H9 (cell line): Measurements from ENCODE around the gene COX7A2L. TPM values are rescaled to one million over a fixed set of nuclear protein-coding genes. Genes with fewer than 3 reads are reported as not detected.

ENCODE experiments used
- DNase-seq: peaks from one replicate; pipeline ENCODE4 v3.0.0-alpha.2; 2017
- H2AFZ ChIP-seq: one replicate; pipeline ENCODE4 v1.6.1; 2013; ENCODE audit warnings: mild to moderate bottlenecking, low read length, control low read depth, moderate library complexity
- H2AK5ac ChIP-seq: 2 replicates; pipeline ENCODE4 v1.6.1; 2013; ENCODE audit warnings: low read length, control low read depth, mixed read lengths; ENCODE audit not compliant: insufficient read length
- H2BK120ac ChIP-seq: one replicate; pipeline ENCODE4 v1.6.1; 2013; ENCODE audit warnings: low read depth, mild to moderate bottlenecking, low read length, control low read depth, inconsistent platforms; ENCODE audit not compliant: poor library complexity, severe bottlenecking
- H2BK12ac ChIP-seq: 2 replicates; pipeline ENCODE4 v1.6.1; 2013; ENCODE audit warnings: low read length, control low read depth, mixed read lengths, low read depth; ENCODE audit not compliant: insufficient read length
- H2BK15ac ChIP-seq: 2 replicates; pipeline ENCODE4 v1.6.1; 2013; ENCODE audit warnings: low read depth, low read length, control low read depth
- H2BK20ac ChIP-seq: one replicate; pipeline ENCODE4 v1.6.1; 2013; ENCODE audit warnings: low read depth, mild to moderate bottlenecking, low read length, control low read depth, inconsistent platforms; ENCODE audit not compliant: poor library complexity, severe bottlenecking
- H2BK5ac ChIP-seq: 2 replicates; pipeline ENCODE4 v1.6.1; 2013; ENCODE audit warnings: low read length, control low read depth, mixed read lengths; ENCODE audit not compliant: insufficient read length
- H3K14ac ChIP-seq: 2 replicates; pipeline ENCODE4 v1.6.1; 2013; ENCODE audit warnings: low read length, control low read depth; ENCODE audit not compliant: insufficient read depth
- H3K18ac ChIP-seq: 2 replicates; pipeline ENCODE4 v1.6.1; 2013; ENCODE audit warnings: low read depth, mild to moderate bottlenecking, mixed read lengths, low read length, control low read depth; ENCODE audit not compliant: insufficient read length
- H3K23ac ChIP-seq: 2 replicates; pipeline ENCODE4 v1.6.1; 2013; ENCODE audit warnings: low read length, control low read depth, mixed read lengths, low read depth; ENCODE audit not compliant: insufficient read length
- H3K23me2 ChIP-seq: 2 replicates; pipeline ENCODE4 v1.6.1; 2013; ENCODE audit warnings: low read depth, mild to moderate bottlenecking, mixed read lengths, low read length, control low read depth; ENCODE audit not compliant: insufficient read length, poor library complexity, severe bottlenecking
- H3K27ac ChIP-seq: 2 replicates; pipeline ENCODE4 v1.5.1; 2013; ENCODE audit warnings: low read length, control low read depth, mixed read lengths, low read depth; ENCODE audit not compliant: insufficient read length
- H3K27me3 ChIP-seq: 2 replicates; pipeline ENCODE4 v1.6.1; 2013; ENCODE audit warnings: low read length, control low read depth, inconsistent platforms; ENCODE audit not compliant: insufficient read depth
- H3K4ac ChIP-seq: 2 replicates; pipeline ENCODE4 v1.6.1; 2013; ENCODE audit warnings: low read depth, mild to moderate bottlenecking, control low read depth, inconsistent platforms, low read length, moderate library complexity
- H3K4me1 ChIP-seq: 2 replicates; pipeline ENCODE4 v1.6.1; 2013; ENCODE audit warnings: low read length, control low read depth, inconsistent platforms; ENCODE audit not compliant: insufficient read depth
- H3K4me2 ChIP-seq: 2 replicates; pipeline ENCODE4 v1.6.1; 2013; ENCODE audit warnings: low read length, control low read depth, mixed read lengths; ENCODE audit not compliant: insufficient read length, insufficient read depth
- H3K56ac ChIP-seq: 2 replicates; pipeline ENCODE4 v1.6.1; 2013; ENCODE audit warnings: low read depth, mild to moderate bottlenecking, mixed read lengths, low read length, control low read depth; ENCODE audit not compliant: insufficient read length
- H3K79me1 ChIP-seq: 2 replicates; pipeline ENCODE4 v1.6.1; 2013; ENCODE audit warnings: low read depth, mild to moderate bottlenecking, moderate library complexity, low read length, control low read depth, inconsistent platforms; ENCODE audit not compliant: insufficient read depth, poor library complexity, severe bottlenecking
- H3K79me2 ChIP-seq: 2 replicates; pipeline ENCODE4 v1.6.1; 2013; ENCODE audit warnings: low read length, control low read depth, inconsistent platforms; ENCODE audit not compliant: insufficient read depth
- H3K9ac ChIP-seq: 2 replicates; pipeline ENCODE4 v1.6.1; 2013; ENCODE audit warnings: low read length, control low read depth, mixed read lengths; ENCODE audit not compliant: insufficient read length; ENCODE audit errors: extremely low read depth
- H3K9me3 ChIP-seq: one replicate; pipeline ENCODE4 v1.6.1; 2013; ENCODE audit warnings: low read depth, low read length, inconsistent platforms; ENCODE audit not compliant: control insufficient read depth
- H3T11ph ChIP-seq: one replicate; pipeline ENCODE4 v1.6.1; 2013; ENCODE audit warnings: mild to moderate bottlenecking, low read length, control low read depth, inconsistent platforms
- H4K20me1 ChIP-seq: one replicate; pipeline ENCODE4 v1.6.1; 2013; ENCODE audit not compliant: control insufficient read depth, insufficient read length, insufficient read depth
- H4K5ac ChIP-seq: 2 replicates; pipeline ENCODE4 v1.6.1; 2013; ENCODE audit warnings: low read depth, mild to moderate bottlenecking, mixed read lengths, low read length, control low read depth; ENCODE audit not compliant: insufficient read length
- H4K8ac ChIP-seq: replicated peaks from 2 replicates; pipeline ENCODE4 v1.6.1; 2013; ENCODE audit warnings: low read length, control low read depth, mixed read lengths, low read depth; ENCODE audit not compliant: insufficient read length
- H4K91ac ChIP-seq: 2 replicates; pipeline ENCODE4 v1.6.1; 2013; ENCODE audit warnings: low read depth, mild to moderate bottlenecking, moderate library complexity, mixed read lengths, low read length, control low read depth; ENCODE audit not compliant: insufficient read length
- H3K27ac Mint-ChIP-seq, 3 experiments: 2 replicates in 2 of 3; 3 replicates in 1 of 3; pipeline ENCODE4 v1.8.0; 2020 to 2021; ENCODE audit warnings: mixed read lengths in 3 of 3, mild to moderate bottlenecking in 1 of 3, moderate library complexity in 1 of 3
- H3K27me3 Mint-ChIP-seq: 2 replicates; pipeline ENCODE4 v1.8.0; 2021; ENCODE audit warnings: low read depth, mild to moderate bottlenecking, moderate library complexity, mixed read lengths
- H3K36me3 Mint-ChIP-seq, 3 experiments: 2 replicates in 2 of 3; 3 replicates in 1 of 3; pipeline ENCODE4 v1.8.0; 2020 to 2021; ENCODE audit warnings: low read depth in 3 of 3, mixed read lengths in 3 of 3; ENCODE audit not compliant: insufficient read depth in 1 of 3
- H3K4me1 Mint-ChIP-seq, 2 experiments: 2 replicates each; pipeline ENCODE4 v1.8.0; 2020; ENCODE audit warnings: mixed read lengths in 2 of 2
- H3K4me3 Mint-ChIP-seq, 2 experiments: 2 replicates in 1 of 2; 3 replicates in 1 of 2; pipeline ENCODE4 v1.8.0; 2020 to 2021; ENCODE audit warnings: mild to moderate bottlenecking in 2 of 2, mixed read lengths in 2 of 2, moderate library complexity in 1 of 2
- H3K9me3 Mint-ChIP-seq, 2 experiments: 2 replicates in 1 of 2; 3 replicates in 1 of 2; pipeline ENCODE4 v1.8.0; 2020; ENCODE audit warnings: mild to moderate bottlenecking in 2 of 2, mixed read lengths in 2 of 2, moderate library complexity in 1 of 2
- WGBS: extraction: QIAGEN DNeasy Blood & Tissue Kit; methylation state at CpG from one replicate; pipeline ENCODE4 v1.1.7; 2013; ENCODE audit warnings: missing lambda C conversion rate, low lambda C conversion rate, mixed read lengths; ENCODE audit not compliant: insufficient read length; ENCODE audit errors: extremely low coverage; 5-methylcytosine and 5-hydroxymethylcytosine counted together
- total RNA-seq: library from RNA; stranded (reverse); gene quantifications from 2 replicates; pipeline ENCODE4 v1.2.1, GENCODE V29; 2021
- TF ChIP-seq, protein P1 (sequence below): fragments of 200-600 bp; sonication (generic); conservative IDR thresholded peaks from 3 replicates; pipeline ENCODE4 v1.8.0; 2021; ENCODE audit warnings: antibody characterized with exemption, mild to moderate bottlenecking

COX7A2L gene
- total RNA-seq, 1 experiment from 2014 or later: 102 TPM

DNA sequence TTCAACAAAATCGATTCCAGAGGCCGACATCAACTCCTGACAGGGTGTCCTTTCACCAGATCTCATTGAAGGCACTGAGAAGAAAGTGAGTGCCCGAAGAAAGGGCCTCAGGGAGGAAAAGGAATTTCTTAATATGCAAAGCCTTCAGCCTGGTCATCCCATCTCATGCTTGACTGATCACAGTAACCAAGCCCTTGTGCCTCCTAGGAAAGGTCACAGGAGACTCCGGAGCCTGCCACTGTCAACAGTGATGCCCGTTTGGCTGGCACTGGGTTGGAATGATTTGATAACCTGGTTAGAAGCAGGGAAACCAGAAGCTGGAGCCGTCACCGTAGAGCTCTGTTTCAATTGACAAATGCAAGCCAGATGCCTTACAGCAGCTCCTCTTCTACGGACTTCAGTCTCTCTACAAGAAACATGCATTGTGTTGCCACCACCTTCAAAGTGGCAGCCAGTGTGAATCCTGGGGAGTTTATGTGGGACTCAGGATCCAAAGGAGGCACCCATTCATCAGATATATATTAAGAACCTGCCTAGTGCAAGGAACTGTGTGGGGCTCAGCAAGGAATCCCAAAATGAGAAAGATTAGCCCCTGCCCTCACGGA is 24.6 kb downstream of the COX7A2L start:
- Histone ChIP-seq H3T11ph (no peak overlapping the region), H2AFZ (no peak overlapping the region), H3K4me2 (no peak overlapping the region), H2BK5ac (no peak overlapping the region), H3K27me3 (no peaks in the 10 kb centered on the region), H3K4me1 (no peaks in the 10 kb centered on the region), H4K5ac (no peak overlapping the region), H2BK20ac (no peak overlapping the region), H2BK12ac (no peak overlapping the region), H4K20me1 (no peaks in the 10 kb centered on the region), H3K9me3 (no peaks in the 10 kb centered on the region), H3K9ac (no peak overlapping the region), H3K4ac (no peak overlapping the region), H2AK5ac (no peak overlapping the region), H3K23me2 (no peaks in the 10 kb centered on the region), H3K79me1 (no peaks in the 10 kb centered on the region), H3K79me2 (no peaks in the 10 kb centered on the region), H3K18ac (no peak overlapping the region), H2BK15ac (no peak overlapping the region), H4K8ac (no peak overlapping the region), H4K91ac (no peak overlapping the region), H2BK120ac (no peak overlapping the region), H3K56ac (no peak overlapping the region), H3K27ac (no peak overlapping the region), H3K14ac (no peak overlapping the region), H3K23ac (no peak overlapping the region)
- Mint-ChIP-seq H3K9me3 (no peaks in the 10 kb centered on the region), H3K4me1 (peaks cover 7 to 8% of the 10 kb centered on the region in 2 experiments; a peak in 3 of 4 replicates), H3K4me3 (no peak overlapping the region), H3K27me3 (no peaks in the 10 kb centered on the region; the same call in 1 of the 2 replicates), H3K36me3 (peaks cover 23 to 46% (median 38%) of the 10 kb centered on the region in 3 experiments; a peak in 6 of 7 replicates), H3K27ac (no peak overlapping the region; a peak in 1 of 7 replicates)
- TF ChIP-seq, protein P1, sequence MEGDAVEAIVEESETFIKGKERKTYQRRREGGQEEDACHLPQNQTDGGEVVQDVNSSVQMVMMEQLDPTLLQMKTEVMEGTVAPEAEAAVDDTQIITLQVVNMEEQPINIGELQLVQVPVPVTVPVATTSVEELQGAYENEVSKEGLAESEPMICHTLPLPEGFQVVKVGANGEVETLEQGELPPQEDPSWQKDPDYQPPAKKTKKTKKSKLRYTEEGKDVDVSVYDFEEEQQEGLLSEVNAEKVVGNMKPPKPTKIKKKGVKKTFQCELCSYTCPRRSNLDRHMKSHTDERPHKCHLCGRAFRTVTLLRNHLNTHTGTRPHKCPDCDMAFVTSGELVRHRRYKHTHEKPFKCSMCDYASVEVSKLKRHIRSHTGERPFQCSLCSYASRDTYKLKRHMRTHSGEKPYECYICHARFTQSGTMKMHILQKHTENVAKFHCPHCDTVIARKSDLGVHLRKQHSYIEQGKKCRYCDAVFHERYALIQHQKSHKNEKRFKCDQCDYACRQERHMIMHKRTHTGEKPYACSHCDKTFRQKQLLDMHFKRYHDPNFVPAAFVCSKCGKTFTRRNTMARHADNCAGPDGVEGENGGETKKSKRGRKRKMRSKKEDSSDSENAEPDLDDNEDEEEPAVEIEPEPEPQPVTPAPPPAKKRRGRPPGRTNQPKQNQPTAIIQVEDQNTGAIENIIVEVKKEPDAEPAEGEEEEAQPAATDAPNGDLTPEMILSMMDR: no peak
- WGBS: no CpG with 5 or more reads among the region's 9 CpGs
- DNase-seq: no peak
